GM12878 (cell line): ENCODE measurements around the gene PCK2. TPM values are rescaled to one million over a fixed set of nuclear protein-coding genes. Genes with fewer than 3 reads are reported as not detected.

Source experiments
- ATAC-seq: fragments of 200-7000 bp; cut with Tn5 transposase; 3 replicates; pipeline ENCODE4 v1.9.1; 2020; ENCODE audit warnings: mild to moderate bottlenecking, moderate library complexity
- BruUV-seq: library from RNA; stranded (reverse); fragments of 400-500 nt; replicated peaks from 2 replicates; lab custom pipeline; 2021; lab: Mats Ljungman, UMichigan
- CTCF ChIA-PET: fragments of 300-600 bp; sonication (Branson Sonifier 250); formaldehyde crosslinking; extraction: SDS; loops from one replicate; lab custom pipeline; 2021; ENCODE audit warnings: inconsistent platforms; lab: Yijun Ruan, JAX
- POLR2A ChIA-PET: fragments of 350-600 bp; formaldehyde crosslinking; extraction: SDS; loops from one replicate; lab custom pipeline; 2021; ENCODE audit warnings: inconsistent platforms; lab: Charles Lee
- RAD21 ChIA-PET: fragments of 300-600 bp; sonication (Branson Sonifier 250); formaldehyde crosslinking; loops from one replicate; lab custom pipeline; 2023; ENCODE audit warnings: antibody characterized with exemption; ENCODE audit not compliant: unreplicated experiment; lab: Charles Lee
- SMC1A ChIA-PET: fragments of 300-600 bp; sonication (Branson Sonifier 250); formaldehyde crosslinking; loops from one replicate; lab custom pipeline; 2023; ENCODE audit not compliant: unreplicated experiment, uncharacterized antibody; lab: Charles Lee
- DNase-seq: peaks from one replicate; pipeline ENCODE4 v3.0.0-alpha.2; 2011; ENCODE audit warnings: low read depth, low spot score
- FAIRE-seq: peaks from 3 replicates; lab custom pipeline; 2011; peaks lifted over from hg19 to GRCh38; lab: Jason Lieb, UNC
- H2AFZ ChIP-seq: 2 replicates; pipeline ENCODE4 v1.6.0; 2011; ENCODE audit warnings: low read depth, low read length, control low read depth; ENCODE audit not compliant: control insufficient read depth
- H3K27ac ChIP-seq: 2 replicates; pipeline ENCODE4 v1.5.1; 2011; ENCODE audit warnings: control low read depth; ENCODE audit not compliant: control insufficient read depth, insufficient read depth
- H3K27me3 ChIP-seq, 2 experiments: replicated peaks in 1 of 2; 2 replicates each; pipeline versions ENCODE4 v1.6.0 to v1.6.1; 2011; ENCODE audit warnings: low read length in 1 of 2; ENCODE audit not compliant: control insufficient read depth in 2 of 2, insufficient read depth in 2 of 2
- H3K36me3 ChIP-seq, 2 experiments: 2 replicates each; pipeline ENCODE4 v1.5.1; 2011; ENCODE audit warnings: low read length in 1 of 2; ENCODE audit not compliant: control insufficient read depth in 2 of 2, insufficient read depth in 2 of 2
- H3K4me1 ChIP-seq: 2 replicates; pipeline ENCODE4 v1.6.1; 2011; ENCODE audit warnings: mild to moderate bottlenecking, low read length, moderate library complexity, mixed read lengths; ENCODE audit not compliant: control insufficient read depth, insufficient read depth
- H3K4me2 ChIP-seq: 2 replicates; pipeline ENCODE4 v1.6.0; 2011; ENCODE audit warnings: control low read depth; ENCODE audit not compliant: control insufficient read depth, insufficient read depth
- H3K4me3 ChIP-seq: fragments of 200-600 bp; sonication (generic); 2 replicates; pipeline ENCODE4 v1.5.1; 2016
- H3K79me2 ChIP-seq: 2 replicates; pipeline ENCODE4 v1.6.0; 2011; ENCODE audit warnings: low read length; ENCODE audit not compliant: control insufficient read depth, insufficient read depth
- H3K9ac ChIP-seq: 2 replicates; pipeline ENCODE4 v1.8.0; 2011; ENCODE audit warnings: low read length, control low read depth, mixed read lengths; ENCODE audit not compliant: control insufficient read depth, insufficient read depth
- H3K9me3 ChIP-seq: replicated peaks from 3 replicates; pipeline ENCODE4 v1.5.1; 2011; ENCODE audit warnings: mild to moderate bottlenecking, low read length; ENCODE audit not compliant: control insufficient read depth, insufficient read depth
- H4K20me1 ChIP-seq: 2 replicates; pipeline ENCODE4 v1.6.0; 2011; ENCODE audit not compliant: control insufficient read depth, insufficient read depth
- BCL3 ChIP-seq: IDR thresholded peaks from 2 replicates; pipeline ENCODE4 v1.6.1; 2011; ENCODE audit warnings: borderline replicate concordance, low read depth, mild to moderate bottlenecking, moderate library complexity, low read length; ENCODE audit not compliant: insufficient read depth, poor library complexity, severe bottlenecking
- BRCA1 ChIP-seq: IDR thresholded peaks from 2 replicates; pipeline ENCODE4 v1.6.1; 2011; ENCODE audit warnings: low read depth, low read length, improper control_type of control experiment
- CHD2 ChIP-seq: IDR thresholded peaks from 2 replicates; pipeline ENCODE4 v1.6.1; 2011; ENCODE audit warnings: low read depth, low read length, improper control_type of control experiment, borderline replicate concordance
- HDGF ChIP-seq: fragments of 450-650 bp; IDR thresholded peaks from 2 replicates; pipeline ENCODE4 v1.6.1; 2016; ENCODE audit warnings: antibody characterized with exemption
- LARP7 ChIP-seq: fragments of 450-650 bp; IDR thresholded peaks from 2 replicates; pipeline ENCODE4 v1.6.1; 2017; ENCODE audit warnings: mild to moderate bottlenecking
- NFYA ChIP-seq: IDR thresholded peaks from 2 replicates; pipeline ENCODE4 v1.6.1; 2011; ENCODE audit warnings: low read depth, mild to moderate bottlenecking, low read length, improper control_type of control experiment, borderline replicate concordance
- RUNX3 ChIP-seq: IDR thresholded peaks from 2 replicates; pipeline ENCODE4 v1.6.1; 2012; ENCODE audit warnings: low read length, inconsistent platforms
- WGBS: methylation state at CpG from one replicate; pipeline ENCODE4 v1.1.6; 2016; ENCODE audit warnings: low lambda C conversion rate; ENCODE audit not compliant: insufficient replicate concordance, insufficient coverage; ENCODE audit errors: missing lambda C conversion rate; 5-methylcytosine and 5-hydroxymethylcytosine counted together
- in situ Hi-C: fragments of 300-500 bp; cut with MboI; formaldehyde crosslinking; loops from 9 replicates; pipeline ENCODE4 v1.14.3; 2018; ENCODE audit warnings: mixed read lengths
- intact Hi-C: fragments of 100-400 bp; cut with micrococcal nuclease; formaldehyde crosslinking; loops from one replicate; pipeline ENCODE4 v1.14.2; 2022; ENCODE audit not compliant: unreplicated experiment
- polyA plus RNA-seq, 11 experiments: library from polyadenylated mRNA; depleted of rRNA in 4 of 11; unstranded in 6 of 11; stranded (reverse) in 5 of 11; fragments of >200 nt; fragmentation: Nextera tagmentation in 4 of 11; fragmentation: Illumina TruSeq in 1 of 11; extraction: Ambion mirVana in 4 of 11; extraction: Trizol in 1 of 11; gene quantifications; 1 replicate in 1 of 11; 2 replicates in 10 of 11; pipeline versions ENCODE4 v1.2.1 to v1.2.3, GENCODE V29; 2011 to 2016; ENCODE audit warnings: inconsistent platforms in 2 of 11, missing spikeins in 2 of 11, low read depth in 1 of 11
- total RNA-seq, 4 experiments: library from RNA; depleted of rRNA in 3 of 4; stranded (reverse); fragments of >200 nt in 3 of 4; fragmentation: Illumina TruSeq in 1 of 4; extraction: Trizol in 1 of 4; gene quantifications; 2 replicates each; pipeline versions ENCODE4 v1.2.1 to v1.2.3, GENCODE V29; 2013 to 2021

PCK2 gene
- total and polyA plus RNA-seq, 10 of the 15 experiments (the other 5 are each of a cell fraction or from before 2014, with no cell fraction given) = 6.6 to 110 (median 44.6) TPM

GRCh38 chr14:24136684-24137528 lies 42.8 kb downstream of the PCK2 start:
- Histone ChIP-seq H3K27me3 (no peaks in the 10 kb centered on the region), H3K36me3 (peaks cover 9 to 12% of the 10 kb centered on the region in 2 experiments; a peak in 3 of 4 replicates), H3K9me3 (no peaks in the 10 kb centered on the region), H3K79me2 (peaks cover 55% of the 10 kb centered on the region), H3K4me3 (peak overlapping the region; percentile 99), H4K20me1 (no peaks in the 10 kb centered on the region), H2AFZ (no peak overlapping the region), H3K27ac (peak overlapping the region; percentile 95), H3K9ac (peak overlapping the region; percentile 96), H3K4me1 (peaks cover 40% of the 10 kb centered on the region), H3K4me2 (peak overlapping the region; percentile 81)
- ChIA-PET POLR2A (interaction anchor here (0.6 to 11.6 kb wide), 12 partner anchors 7 to 94 kb away, joined by 3 to 276 read pairs (median 9); partner anchors contain the start of genes DCAF11, IRF9, NRL and PSME2), SMC1A (interaction anchor here (0.8 to 7.7 kb wide), 9 partner anchors 8 to 171 kb away, joined by 3 to 70 read pairs (median 18); partner anchors contain the start of genes CIDEB, DCAF11, IRF9 and NRL), CTCF (interaction anchor here (0.6 to 4.9 kb wide), 11 partner anchors 9 to 171 kb away, joined by 3 to 39 read pairs (median 5); partner anchors contain the start of genes CIDEB, DCAF11, IRF9 and NRL), RAD21 (interaction anchor here (0.8 to 6.8 kb wide), 11 partner anchors 10 to 106 kb away, joined by 3 to 69 read pairs (median 9); partner anchors contain the start of genes DCAF11, IPO4, IRF9 and NRL)
- FAIRE-seq (no peak), ATAC-seq (no peak), DNase-seq (no peak)
- in situ Hi-C loops (no loop called here), intact Hi-C loops (no loop called here)
- no TSS peak for BruUV-seq
- WGBS = 17% methylated on average over 13 of the region's 13 CpGs
- TF ChIP-seq BRCA1 (no peak), HDGF (peak; percentile 35; the same call in 1 of the 2 replicates), BCL3 (peak; percentile 9), LARP7 (0 out of 2 replicates have a peak, but pooled peaks have one; percentile 13), RUNX3 (no peak), CHD2 (0 out of 2 replicates have a peak, but pooled peaks have one; percentile 15), NFYA (no peak)
